Cardiac muscle cell (in vitro differentiated cells and primary cell): ENCODE measurements around the gene AIM2. TPM values are rescaled to one million over a fixed set of nuclear protein-coding genes. Genes with fewer than 3 reads are reported as not detected.
A peak's percentile ranks its signal among the peaks of the same experiment; 100 is the strongest.

Source experiments
- DNase-seq, 2 donors: peaks; one replicate each; pipeline versions ENCODE4 v3.0.0 to v3.0.0-alpha.2; 2010 to 2017; ENCODE audit warnings: low read depth in 1 of 2, low spot score in 1 of 2
- H3K27ac ChIP-seq: fragments of 200-600 bp; sonication (generic); 2 replicates; pipeline ENCODE4 v1.5.1; 2016
- H3K27me3 ChIP-seq: fragments of 200-600 bp; sonication (generic); 2 replicates; pipeline ENCODE4 v1.6.0; 2016; ENCODE audit warnings: control low read depth
- H3K36me3 ChIP-seq: fragments of 200-600 bp; sonication (generic); 2 replicates; pipeline ENCODE4 v1.5.1; 2016; ENCODE audit warnings: control low read depth
- H3K4me1 ChIP-seq: fragments of 200-600 bp; sonication (generic); 2 replicates; pipeline ENCODE4 v1.8.1; 2017; ENCODE audit warnings: low read depth, mild to moderate bottlenecking, mixed run types
- H3K4me3 ChIP-seq: fragments of 200-600 bp; sonication (generic); 2 replicates; pipeline ENCODE4 v1.5.1; 2016; ENCODE audit warnings: mild to moderate bottlenecking
- H3K9me3 ChIP-seq: fragments of 200-600 bp; sonication (generic); 2 replicates; pipeline ENCODE4 v1.5.1; 2017; ENCODE audit warnings: low read depth, mild to moderate bottlenecking, control low read depth
- polyA plus RNA-seq: library from polyadenylated mRNA; unstranded; fragments of >200 nt; fragmentation: Nextera tagmentation; extraction: Ambion mirVana; gene quantifications from 2 replicates; pipeline ENCODE4 v1.2.1, GENCODE V29; 2016
- total RNA-seq: library from RNA; depleted of rRNA; stranded (reverse); fragments of >200 nt; gene quantifications from 2 replicates; pipeline ENCODE4 v1.2.3, GENCODE V29; 2016
- TF ChIP-seq, protein P1 (sequence below): IDR thresholded peaks from 2 replicates; pipeline ENCODE4 v1.5.1; 2012; ENCODE audit warnings: low read depth, mild to moderate bottlenecking, low read length

The AIM2 gene
- total and polyA plus RNA-seq, 2 experiments from 2014 or later = not detected

DNA sequence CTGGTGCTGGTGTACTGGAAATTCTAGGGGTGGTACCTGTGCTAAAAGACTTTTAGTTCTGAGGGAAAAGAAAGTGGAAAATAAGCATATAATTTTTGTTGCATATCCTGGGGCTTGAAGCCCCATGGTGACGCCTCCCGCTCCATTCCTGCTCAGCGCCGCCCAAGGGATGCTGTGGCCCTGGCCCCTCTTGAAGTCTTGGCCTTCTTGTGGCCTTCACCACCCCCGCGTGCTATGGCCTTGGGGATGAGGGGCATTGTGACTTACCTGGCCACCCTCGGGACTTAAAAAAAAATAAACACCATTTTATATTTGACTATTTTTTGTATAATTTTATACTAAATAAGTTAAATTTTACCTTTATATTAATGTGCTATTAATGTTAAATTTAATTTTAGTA lies 51.5 kb downstream of the AIM2 start:
- Histone ChIP-seq H3K27me3 (no peaks in the 10 kb centered on the region), H3K4me1 (no peaks in the 10 kb centered on the region), H3K36me3 (no peaks in the 10 kb centered on the region), H3K27ac (no peak overlapping the region), H3K4me3 (no peak overlapping the region), H3K9me3 (no peaks in the 10 kb centered on the region)
- DNase-seq = no peak
- TF ChIP-seq, protein P1, sequence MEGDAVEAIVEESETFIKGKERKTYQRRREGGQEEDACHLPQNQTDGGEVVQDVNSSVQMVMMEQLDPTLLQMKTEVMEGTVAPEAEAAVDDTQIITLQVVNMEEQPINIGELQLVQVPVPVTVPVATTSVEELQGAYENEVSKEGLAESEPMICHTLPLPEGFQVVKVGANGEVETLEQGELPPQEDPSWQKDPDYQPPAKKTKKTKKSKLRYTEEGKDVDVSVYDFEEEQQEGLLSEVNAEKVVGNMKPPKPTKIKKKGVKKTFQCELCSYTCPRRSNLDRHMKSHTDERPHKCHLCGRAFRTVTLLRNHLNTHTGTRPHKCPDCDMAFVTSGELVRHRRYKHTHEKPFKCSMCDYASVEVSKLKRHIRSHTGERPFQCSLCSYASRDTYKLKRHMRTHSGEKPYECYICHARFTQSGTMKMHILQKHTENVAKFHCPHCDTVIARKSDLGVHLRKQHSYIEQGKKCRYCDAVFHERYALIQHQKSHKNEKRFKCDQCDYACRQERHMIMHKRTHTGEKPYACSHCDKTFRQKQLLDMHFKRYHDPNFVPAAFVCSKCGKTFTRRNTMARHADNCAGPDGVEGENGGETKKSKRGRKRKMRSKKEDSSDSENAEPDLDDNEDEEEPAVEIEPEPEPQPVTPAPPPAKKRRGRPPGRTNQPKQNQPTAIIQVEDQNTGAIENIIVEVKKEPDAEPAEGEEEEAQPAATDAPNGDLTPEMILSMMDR = no peak

DNA sequence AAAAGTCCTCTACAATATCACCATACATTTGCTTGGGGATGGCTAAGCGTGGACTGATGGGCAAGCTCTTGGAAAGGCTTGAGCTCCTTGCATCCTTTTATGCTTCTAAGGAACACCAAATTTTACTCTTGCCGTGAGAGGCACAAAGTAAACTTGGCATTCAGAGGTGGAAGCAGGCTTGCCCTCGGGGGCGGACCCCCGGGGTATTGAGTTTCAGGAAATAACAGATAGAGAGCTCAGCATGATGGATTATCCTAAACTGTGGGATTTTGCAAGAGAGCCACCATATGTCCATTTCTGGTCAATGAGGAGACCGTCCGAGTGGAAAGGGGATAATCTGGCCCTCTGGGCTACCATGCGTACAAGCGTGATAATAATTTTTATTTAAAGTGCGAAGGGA lies 52.8 kb downstream of the AIM2 start:
- TF ChIP-seq, protein P1 = no peak
- no peak for DNase-seq
- H3K9me3 ChIP-seq = no peaks in the 10 kb centered on the region
- H3K27ac ChIP-seq = no peak overlapping the region
- H3K4me3 ChIP-seq = no peak overlapping the region
- H3K27me3 ChIP-seq = no peaks in the 10 kb centered on the region
- peaks cover under 1% of the 10 kb centered on the region for H3K36me3 ChIP-seq
- no peaks in the 10 kb centered on the region for H3K4me1 ChIP-seq

DNA sequence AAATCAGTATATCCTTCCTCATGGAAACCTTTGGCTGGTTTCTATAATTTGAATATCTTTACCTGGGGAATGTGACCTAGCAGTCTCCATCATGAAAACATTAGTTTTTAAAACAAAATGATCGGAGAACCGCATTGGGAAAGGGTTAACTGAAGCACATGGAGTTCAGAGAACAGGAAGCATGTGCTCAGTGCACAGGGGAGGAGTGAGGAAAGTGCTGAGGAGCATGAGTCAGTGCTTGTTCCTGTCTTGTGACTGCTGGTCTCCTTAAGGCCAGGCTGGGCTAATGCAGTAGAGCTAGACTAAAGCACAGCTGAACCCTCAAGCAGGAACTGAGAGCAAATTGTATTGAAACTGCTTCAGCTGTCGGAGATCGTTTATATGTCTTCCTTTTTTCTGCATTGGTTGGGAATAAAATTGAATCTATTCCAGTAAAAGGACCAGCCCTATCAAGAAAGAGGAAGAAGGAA lies 61.1 kb downstream of the AIM2 start:
- Histone ChIP-seq H3K9me3 (no peaks in the 10 kb centered on the region), H3K4me1 (no peaks in the 10 kb centered on the region), H3K27ac (no peak overlapping the region), H3K36me3 (peaks cover 3% of the 10 kb centered on the region), H3K4me3 (no peak overlapping the region), H3K27me3 (no peaks in the 10 kb centered on the region)
- TF ChIP-seq, protein P1 = no peak
- peak in 1 of 2 donors; percentile 93 for DNase-seq

DNA sequence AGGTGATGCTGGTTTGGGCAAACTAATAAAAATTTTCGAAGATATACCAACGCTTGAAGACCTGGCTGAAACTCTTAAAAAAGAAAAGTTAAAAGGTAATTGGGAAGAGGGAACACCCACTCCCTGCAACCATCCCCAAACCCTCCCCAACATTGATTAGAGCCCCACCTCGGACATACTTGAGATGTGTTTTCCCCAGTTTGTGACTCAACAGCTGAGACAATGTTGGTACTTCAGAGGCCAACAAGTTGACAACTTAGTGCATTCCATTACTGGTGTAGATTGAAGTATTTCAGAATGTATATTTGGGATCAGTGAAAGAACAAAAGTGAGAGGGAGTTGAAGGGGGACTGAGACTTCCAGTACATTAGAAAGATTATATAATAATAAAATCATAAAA lies 61.7 kb downstream of the AIM2 start:
- no peaks in the 10 kb centered on the region for H3K27me3 ChIP-seq
- DNase-seq = no peak
- TF ChIP-seq, protein P1 = no peak
- H3K9me3 ChIP-seq = no peaks in the 10 kb centered on the region
- peaks cover 3% of the 10 kb centered on the region for H3K36me3 ChIP-seq
- H3K4me3 ChIP-seq = no peak overlapping the region
- H3K27ac ChIP-seq = no peak overlapping the region
- no peaks in the 10 kb centered on the region for H3K4me1 ChIP-seq

DNA sequence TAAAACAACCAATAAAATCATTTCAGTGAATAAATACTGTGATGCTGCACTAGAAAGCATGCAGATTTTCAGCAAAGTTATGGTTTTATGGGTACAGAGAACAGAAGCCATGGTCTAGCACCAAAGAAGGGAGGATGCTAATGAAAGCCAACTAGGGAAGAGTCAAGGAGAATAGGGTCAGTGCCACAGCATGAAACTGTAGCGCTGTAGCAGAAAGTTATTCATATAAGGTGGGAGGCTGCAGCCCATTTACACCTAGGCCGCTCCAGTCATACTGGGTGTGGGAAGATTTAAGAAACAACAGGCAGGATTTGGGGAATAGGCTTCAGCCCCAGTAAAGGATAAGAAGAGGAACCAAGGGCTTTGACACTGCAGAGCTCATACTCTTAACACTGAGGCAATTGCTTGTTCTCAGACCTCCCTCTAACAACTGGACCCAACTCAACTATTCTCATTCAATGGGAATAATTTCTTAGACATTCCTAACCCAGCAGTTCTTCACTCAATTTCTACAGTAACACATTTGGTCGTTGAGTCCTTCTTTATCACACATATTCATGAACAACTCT lies 62.5 kb downstream of the AIM2 start:
- no peaks in the 10 kb centered on the region for H3K27me3 ChIP-seq
- TF ChIP-seq, protein P1 = no peak
- no peak overlapping the region for H3K27ac ChIP-seq
- H3K4me3 ChIP-seq = no peak overlapping the region
- peaks cover 3% of the 10 kb centered on the region for H3K36me3 ChIP-seq
- no peaks in the 10 kb centered on the region for H3K4me1 ChIP-seq
- H3K9me3 ChIP-seq = no peaks in the 10 kb centered on the region
- DNase-seq = no peak

DNA sequence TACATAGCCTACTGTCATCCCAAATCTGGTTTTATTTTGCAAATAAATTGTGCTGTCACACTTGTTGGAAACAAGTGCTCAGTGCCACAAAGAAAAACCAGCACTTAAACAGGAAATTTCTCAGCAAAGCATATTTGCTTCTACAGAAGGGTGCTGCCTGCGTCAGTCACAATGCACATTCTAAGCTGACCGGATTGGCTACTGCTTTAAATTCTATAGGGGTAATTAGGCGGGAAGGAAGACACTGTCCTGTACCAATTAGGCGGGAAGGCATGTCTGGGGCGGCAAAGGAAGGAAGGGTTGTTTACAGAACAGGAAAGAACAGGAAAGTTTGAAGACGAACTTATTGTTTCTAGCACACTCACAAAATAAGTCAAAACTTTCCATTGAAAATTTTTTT lies 64.1 kb downstream of the AIM2 start:
- H3K9me3 ChIP-seq = no peaks in the 10 kb centered on the region
- H3K4me3 ChIP-seq = no peak overlapping the region
- no peak overlapping the region for H3K27ac ChIP-seq
- no peaks in the 10 kb centered on the region for H3K27me3 ChIP-seq
- peak in 1 of 2 donors; percentile 45 for DNase-seq
- H3K36me3 ChIP-seq = no peaks in the 10 kb centered on the region
- H3K4me1 ChIP-seq = no peaks in the 10 kb centered on the region
- TF ChIP-seq, protein P1 = no peak
